ENCODE results near the gene ESYT2. TPM values are rescaled to one million over a fixed set of nuclear protein-coding genes. Genes with fewer than 3 reads are reported as not detected.

The ESYT2 gene
- total and polyA plus RNA-seq, 2 of the 4 experiments (the other 2 are of a cell fraction), result 26.7 to 69.9 TPM

GRCh38 chr7:158759245-158759614 is 70.1 kb downstream of the ESYT2 start:
- Histone ChIP-seq H3K27me3 (ENCODE audit: control insufficient read depth, insufficient read depth, low read length) (no peaks in the 10 kb centered on the region), H2BK5ac (ENCODE audit: low read depth, low read length, poor library complexity, severe bottlenecking) (no peak overlapping the region), H3K56ac (ENCODE audit: extremely low read depth, insufficient read depth, low read length) (no peak overlapping the region), H3K14ac (replicated peaks; ENCODE audit: low read depth, low read length) (no peak overlapping the region), H2AK9ac (replicated peaks; ENCODE audit: low read depth, low read length, poor library complexity) (no peak overlapping the region), H3K36me3 (ENCODE audit: control insufficient read depth, insufficient read depth, low read length) (peaks cover 48% of the 10 kb centered on the region), H3K4me2 (ENCODE audit: low read depth, low read length) (no peak overlapping the region), H3K9ac (ENCODE audit: low read depth, low read length) (no peak overlapping the region), H3K79me1 (ENCODE audit: low read depth in 1 of 2, low read length in 2 of 2) (peaks cover 0 to 3% of the 10 kb centered on the region in 2 experiments; a peak in 3 of 4 replicates), H3K4ac (ENCODE audit: low read depth, low read length) (no peak overlapping the region), H2BK15ac (ENCODE audit: low read depth, low read length) (no peak overlapping the region), H2BK120ac (ENCODE audit: low read depth, low read length) (no peak overlapping the region), H3K27ac (ENCODE audit: insufficient read depth, low read length) (no peak overlapping the region), H4K91ac (ENCODE audit: insufficient read depth, low read depth, low read length) (no peak overlapping the region), H3K4me1 (ENCODE audit: control insufficient read depth, insufficient read depth, low read length) (no peaks in the 10 kb centered on the region), H3K23ac (ENCODE audit: low read depth, low read length) (no peak overlapping the region), H3K18ac (ENCODE audit: low read depth, low read length) (no peak overlapping the region), H2AFZ (replicated peaks; ENCODE audit: low read length, poor library complexity) (no peak overlapping the region), H3K9me1 (ENCODE audit: insufficient read depth, low read length) (no peaks in the 10 kb centered on the region), H4K8ac (ENCODE audit: low read depth in 2 of 2, low read length in 2 of 2) (no peak overlapping the region), H4K20me1 (ENCODE audit: insufficient read depth, low read length) (no peaks in the 10 kb centered on the region), H2AK5ac (ENCODE audit: low read depth, low read length) (no peak overlapping the region), H3K9me3 (ENCODE audit: control insufficient read depth, insufficient read depth, low read length) (no peaks in the 10 kb centered on the region), H4K5ac (ENCODE audit: low read depth, low read length) (no peak overlapping the region), H2BK20ac (ENCODE audit: low read depth, low read length) (no peak overlapping the region), H3K4me3 (ENCODE audit: insufficient read depth, low read depth, low read length) (no peak overlapping the region)
- POLR2A ChIA-PET (ENCODE audit: unreplicated experiment), result no interaction called here
- intact Hi-C loops (cut with micrococcal nuclease), result no loop called here
- in situ Hi-C loops (cut with MboI; ENCODE audit: low sequenced_read_pairs), result no loop called here
- TF ChIP-seq SMC3 (IDR thresholded peaks at IDR 0.05; ENCODE audit: low read depth, low read length), result no peak
- no peak for TF ChIP-seq CHD1 (IDR thresholded peaks at IDR 0.05; ENCODE audit: low read depth, low read length)
- TF ChIP-seq ELK1 (IDR thresholded peaks at IDR 0.05; ENCODE audit: borderline replicate concordance, low read depth, low read length), result no peak
- TF ChIP-seq MXI1 (IDR thresholded peaks at IDR 0.05; ENCODE audit: borderline replicate concordance, low read depth, low read length), result no peak
- no peak for TF ChIP-seq NFE2L2 (IDR thresholded peaks at IDR 0.05; ENCODE audit: low read depth, low read length)
- TF ChIP-seq RCOR1 (IDR thresholded peaks at IDR 0.05; ENCODE audit: insufficient replicate concordance, low read length), result no peak
- no peak for TF ChIP-seq MAZ (IDR thresholded peaks at IDR 0.05; ENCODE audit: borderline replicate concordance, low read depth, low read length)
- TF ChIP-seq FOS (IDR thresholded peaks at IDR 0.05; ENCODE audit: low read depth, low read length), result no peak
- TF ChIP-seq CEBPB (IDR thresholded peaks at IDR 0.05; ENCODE audit: low read depth, low read length), result no peak
- no peak for ATAC-seq (ENCODE audit: low read depth)
- CTCF ChIA-PET, result interaction anchor here (0.6 kb wide), 1 partner anchor 19 kb away, joined by 4 read pairs; no protein-coding TSS in a partner anchor
- DNase-seq, result no peak
- no TSS peak for BruUV-seq (replicated peaks)
- dilution Hi-C loops (cut with HindIII; ENCODE audit: low sequenced_read_pairs, unreplicated experiment), result no loop called here
- 100% methylated on average over 2 of the region's 4 CpGs; no CpG with 5 or more reads in 1 of the 2 experiments for WGBS, 2 experiments (ENCODE audit: extremely low coverage in 2 of 2, insufficient read length in 1 of 2)
